A549 (cell line): Measurements from ENCODE around the gene P2RY8.

Source experiments
- CTCF ChIP-seq: fragments of >200 bp; sonication (Bioruptor Twin); formaldehyde crosslinking; IDR thresholded peaks from 3 replicates; pipeline ENCODE4 v1.5.1; 2016
- EP300 ChIP-seq, 2 experiments: fragments of >200 bp; sonication (Bioruptor Twin); formaldehyde crosslinking; IDR thresholded peaks; 2 replicates in 1 of 2; 3 replicates in 1 of 2; pipeline ENCODE4 v1.6.1; 2016 to 2017
- NPAS2 ChIP-seq: fragments of 250-450 bp; sonication (Bioruptor Pico); IDR thresholded peaks from 2 replicates; pipeline ENCODE4 v1.8.0; 2022; ENCODE audit warnings: mild to moderate bottlenecking, moderate library complexity, borderline replicate concordance
- POLR2A ChIP-seq: IDR thresholded peaks from 2 replicates; pipeline ENCODE4 v1.6.1; 2012; ENCODE audit warnings: mild to moderate bottlenecking, low read length
- REST ChIP-seq: fragments of 200-600 bp; sonication (generic); IDR thresholded peaks from 2 replicates; pipeline ENCODE4 v1.6.1; 2016; ENCODE audit warnings: antibody characterized with exemption, mild to moderate bottlenecking, moderate library complexity

- TF ChIP-seq CTCF (no peak), POLR2A (no peak), EP300 (IDR thresholded peaks at IDR 0.05) (no peak), NPAS2 (no peak), REST (no peak)
Measured at GRCh38 chrX:1462110-1462509, 74.9 kb downstream of the P2RY8 start.
